Skeletal muscle satellite cell (primary cell): ENCODE data around the gene SETD3.
"Not testable (repeated sequence)": the region's sequence is repeated elsewhere in the genome, so short reads cannot be mapped to it uniquely, and the experiment has no call there.

Experiments used
- H3K27me3 ChIP-seq: 2 replicates; pipeline ENCODE4 v1.7.0; 2013; ENCODE audit warnings: low read length; ENCODE audit not compliant: control insufficient read depth, insufficient read depth
- H3K36me3 ChIP-seq: 2 replicates; pipeline ENCODE4 v1.7.0; 2013; ENCODE audit warnings: mild to moderate bottlenecking, control low read depth, low read length; ENCODE audit not compliant: insufficient read depth
- H3K4me1 ChIP-seq: 2 replicates; pipeline ENCODE4 v1.7.0; 2013; ENCODE audit warnings: low read length; ENCODE audit not compliant: control insufficient read depth, insufficient read depth
- H3K4me2 ChIP-seq: 2 replicates; pipeline ENCODE4 v1.7.0; 2013; ENCODE audit warnings: mild to moderate bottlenecking, low read length
- H3K4me3 ChIP-seq: 2 replicates; pipeline ENCODE4 v1.7.0; 2013; ENCODE audit warnings: low read length
- H3K9ac ChIP-seq: 2 replicates; pipeline ENCODE4 v1.7.0; 2013; ENCODE audit warnings: mild to moderate bottlenecking, low read depth, low read length, moderate library complexity
- H3K9me3 ChIP-seq: replicated peaks from 2 replicates; pipeline ENCODE4 v1.7.0; 2013; ENCODE audit warnings: mild to moderate bottlenecking, control low read depth, low read length

Gene SETD3

GRCh38 chr14:99357916-99358390, 122.7 kb downstream of the SETD3 start:
- Histone ChIP-seq H3K9me3 (no peaks in the 10 kb centered on the region), H3K4me3 (no peak overlapping the region), H3K36me3 (no peaks in the 10 kb centered on the region), H3K27me3 (no peaks in the 10 kb centered on the region), H3K4me2 (no peak overlapping the region), H3K4me1 (no peaks in the 10 kb centered on the region), H3K9ac (no peak overlapping the region)

- Histone ChIP-seq H3K9me3 (no peaks in the 10 kb centered on the region), H3K36me3 (no peaks in the 10 kb centered on the region), H3K27me3 (no peaks in the 10 kb centered on the region), H3K4me1 (no peaks in the 10 kb centered on the region), H3K9ac (no peak overlapping the region), H3K4me3 (no peak overlapping the region), H3K4me2 (no peak overlapping the region)
Measured at GRCh38 chr14:99357151-99357915, 123.3 kb downstream of the SETD3 start.

GRCh38 chr14:99356031-99356608, 124.5 kb downstream of the SETD3 start:
- Histone ChIP-seq H3K9me3 (no peaks in the 10 kb centered on the region), H3K9ac (no peak overlapping the region), H3K4me2 (no peak overlapping the region), H3K36me3 (no peaks in the 10 kb centered on the region), H3K4me3 (no peak overlapping the region), H3K4me1 (no peaks in the 10 kb centered on the region), H3K27me3 (no peaks in the 10 kb centered on the region)

- Histone ChIP-seq H3K9me3 (no peaks in the 10 kb centered on the region), H3K4me2 (no peak overlapping the region), H3K36me3 (no peaks in the 10 kb centered on the region), H3K4me3 (no peak overlapping the region), H3K27me3 (no peaks in the 10 kb centered on the region), H3K4me1 (no peaks in the 10 kb centered on the region), H3K9ac (no peak overlapping the region)
Measured at GRCh38 chr14:99354166-99354875, 126.3 kb downstream of the SETD3 start.

- no peaks in the 10 kb centered on the region for H3K36me3 ChIP-seq
- no peak overlapping the region for H3K9ac ChIP-seq
- H3K9me3 ChIP-seq: no peaks in the 10 kb centered on the region
- no peak overlapping the region for H3K4me2 ChIP-seq
- no peaks in the 10 kb centered on the region for H3K4me1 ChIP-seq
- no peaks in the 10 kb centered on the region for H3K27me3 ChIP-seq
- H3K4me3 ChIP-seq: no peak overlapping the region
Measured at GRCh38 chr14:99352688-99353280, 127.9 kb downstream of the SETD3 start.

- Histone ChIP-seq H3K36me3 (no peaks in the 10 kb centered on the region), H3K4me2 (no peak overlapping the region), H3K27me3 (no peaks in the 10 kb centered on the region), H3K4me3 (no peak overlapping the region), H3K9ac (no peak overlapping the region), H3K4me1 (no peaks in the 10 kb centered on the region), H3K9me3 (no peaks in the 10 kb centered on the region)
Measured at GRCh38 chr14:99351166-99352007, 129.3 kb downstream of the SETD3 start.

- no peaks in the 10 kb centered on the region for H3K36me3 ChIP-seq
- H3K27me3 ChIP-seq: no peaks in the 10 kb centered on the region
Measured at GRCh38 chr14:99350751-99351150, 129.9 kb downstream of the SETD3 start.

GRCh38 chr14:99349721-99350495, 130.8 kb downstream of the SETD3 start:
- Histone ChIP-seq H3K4me2 (no peak overlapping the region), H3K9me3 (no peaks in the 10 kb centered on the region), H3K9ac (no peak overlapping the region), H3K4me1 (no peaks in the 10 kb centered on the region), H3K27me3 (no peaks in the 10 kb centered on the region), H3K36me3 (no peaks in the 10 kb centered on the region), H3K4me3 (no peak overlapping the region)

More at GRCh38 chr14:99350751-99351150, 129.9 kb downstream of the SETD3 start:
- Histone ChIP-seq H3K4me1 (no peaks in the 10 kb centered on the region), H3K9ac (no peak overlapping the region), H3K4me2 (no peak overlapping the region), H3K9me3 (no peaks in the 10 kb centered on the region), H3K4me3 (no peak overlapping the region)

GRCh38 chr14:99348816-99349614, 131.6 kb downstream of the SETD3 start:
- Histone ChIP-seq H3K9ac (no peak overlapping the region), H3K4me2 (no peak overlapping the region), H3K4me1 (no peaks in the 10 kb centered on the region), H3K9me3 (no peaks in the 10 kb centered on the region), H3K4me3 (no peak overlapping the region), H3K36me3 (no peaks in the 10 kb centered on the region), H3K27me3 (no peaks in the 10 kb centered on the region)

- H3K4me2 ChIP-seq, H3K9me3 ChIP-seq, H3K27me3 ChIP-seq, H3K36me3 ChIP-seq, H3K4me1 ChIP-seq, H3K9ac ChIP-seq, H3K4me3 ChIP-seq: not testable (repeated sequence)
Measured at GRCh38 chr14:99348231-99348630, 132.4 kb downstream of the SETD3 start.
